Measurements from ENCODE around the gene KRT10. TPM values are rescaled to one million over a fixed set of nuclear protein-coding genes. Genes with fewer than 3 reads are reported as not detected.

The KRT10 gene
- total and polyA plus RNA-seq, 9 of the 15 experiments (the other 6 are each of a cell fraction or from before 2014, with no cell fraction given) = 47.0 to 179 (median 76.2) TPM

DNA sequence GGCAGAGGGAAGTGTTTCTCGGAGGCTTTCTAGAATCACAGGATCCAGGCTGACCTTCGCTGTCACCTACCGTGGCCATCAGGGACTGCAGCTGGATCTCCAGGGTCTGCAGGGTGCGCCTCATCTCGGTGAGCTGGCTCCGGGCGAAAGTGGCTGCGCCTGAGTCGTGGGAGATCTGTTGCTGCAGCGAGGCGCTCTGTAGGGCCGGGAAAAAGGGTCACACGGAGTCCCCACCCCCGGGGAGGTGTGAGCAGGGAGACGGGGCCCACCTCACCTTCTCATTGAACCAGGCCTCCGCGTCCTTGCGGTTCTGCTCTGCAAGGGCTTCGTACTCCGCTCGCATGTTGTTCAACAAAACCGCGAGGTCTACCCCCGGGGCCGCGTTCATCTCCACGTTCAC, 25.6 kb downstream of the KRT10 start:
- DNase-seq (ENCODE audit: extremely low read depth in 1 of 4, low spot score in 3 of 4) (no peak), ATAC-seq (peak; percentile 61; the same call in 2 of the 3 replicates), FAIRE-seq (no peak)
- H3K9me1 ChIP-seq (ENCODE audit: control insufficient read depth, insufficient read depth, low read length) = no peaks in the 10 kb centered on the region
- 11% methylated on average over 16 of the region's 27 CpGs for WGBS (ENCODE audit: insufficient coverage, low coverage, missing lambda C conversion rate)
- CTCF ChIA-PET (ENCODE audit: low intra/inter-chr PET ratio) = interaction anchor here (0.7 kb wide), 1 partner anchor 24 kb away, joined by 3 read pairs; no protein-coding TSS in a partner anchor
- H3K4me1 ChIP-seq (replicated peaks in 1 of 2; ENCODE audit: control insufficient read depth in 2 of 2, insufficient read depth in 2 of 2, low read length in 2 of 2) = peaks cover 0 to 5% of the 10 kb centered on the region in 2 experiments; a peak in 1 of 5 replicates
- intact Hi-C loops (cut with micrococcal nuclease) (no loop called here), in situ Hi-C loops (cut with MboI) (no loop called here)
- no peak for TF ChIP-seq ELF4 (CRISPR knock-in tag; IDR thresholded peaks at IDR 0.05)
- TF ChIP-seq RAD21 (CRISPR knock-in tag; conservative IDR thresholded peaks at IDR 0.05 in 1 of 2, IDR thresholded peaks at IDR 0.05 in 1 of 2) = 0 out of 4 replicates have a peak, but pooled peaks of 1 of the 2 experiments have one; percentile 14
- TF ChIP-seq, protein P1, sequence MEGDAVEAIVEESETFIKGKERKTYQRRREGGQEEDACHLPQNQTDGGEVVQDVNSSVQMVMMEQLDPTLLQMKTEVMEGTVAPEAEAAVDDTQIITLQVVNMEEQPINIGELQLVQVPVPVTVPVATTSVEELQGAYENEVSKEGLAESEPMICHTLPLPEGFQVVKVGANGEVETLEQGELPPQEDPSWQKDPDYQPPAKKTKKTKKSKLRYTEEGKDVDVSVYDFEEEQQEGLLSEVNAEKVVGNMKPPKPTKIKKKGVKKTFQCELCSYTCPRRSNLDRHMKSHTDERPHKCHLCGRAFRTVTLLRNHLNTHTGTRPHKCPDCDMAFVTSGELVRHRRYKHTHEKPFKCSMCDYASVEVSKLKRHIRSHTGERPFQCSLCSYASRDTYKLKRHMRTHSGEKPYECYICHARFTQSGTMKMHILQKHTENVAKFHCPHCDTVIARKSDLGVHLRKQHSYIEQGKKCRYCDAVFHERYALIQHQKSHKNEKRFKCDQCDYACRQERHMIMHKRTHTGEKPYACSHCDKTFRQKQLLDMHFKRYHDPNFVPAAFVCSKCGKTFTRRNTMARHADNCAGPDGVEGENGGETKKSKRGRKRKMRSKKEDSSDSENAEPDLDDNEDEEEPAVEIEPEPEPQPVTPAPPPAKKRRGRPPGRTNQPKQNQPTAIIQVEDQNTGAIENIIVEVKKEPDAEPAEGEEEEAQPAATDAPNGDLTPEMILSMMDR (IDR thresholded peaks at IDR 0.05 in 2 of 3, conservative IDR thresholded peaks at IDR 0.05 in 1 of 3; ENCODE audit: insufficient read depth in 2 of 3, low read depth in 1 of 3, low read length in 3 of 3) = peak in 2 of 3 experiments; percentile 14 to 51; a peak in 3 of 6 replicates
- H3K79me2 ChIP-seq (ENCODE audit: control insufficient read depth, insufficient read depth, low read length) = no peaks in the 10 kb centered on the region
- no peak overlapping the region for H3K4me3 ChIP-seq
- POLR2A ChIA-PET = interaction anchor here (0.9 kb wide), 1 partner anchor 13 kb away, joined by 3 read pairs; no protein-coding TSS in a partner anchor
- BruUV-seq (replicated peaks) = no TSS peak
- no peaks in the 10 kb centered on the region for H3K36me3 ChIP-seq (ENCODE audit: control insufficient read depth, insufficient read depth, low read length)
- no peak overlapping the region for H3K4me2 ChIP-seq (ENCODE audit: insufficient read depth, low read length)
- no peaks in the 10 kb centered on the region for H4K20me1 ChIP-seq (replicated peaks; ENCODE audit: control insufficient read depth, insufficient read depth, low read length)
- H3K9me3 ChIP-seq (replicated peaks; ENCODE audit: control insufficient read depth, insufficient read depth, low read depth, low read length) = no peaks in the 10 kb centered on the region
- H3K27ac ChIP-seq (ENCODE audit: extremely low read depth, low read depth, low read length) = no peak overlapping the region
- H2AFZ ChIP-seq (ENCODE audit: low read depth, low read length) = no peak overlapping the region
- H3K27me3 ChIP-seq (ENCODE audit: control insufficient read depth in 2 of 2, insufficient read depth in 2 of 2, low read length in 2 of 2) = peaks cover 25 to 41% of the 10 kb centered on the region in 2 experiments
- H3K9ac ChIP-seq (ENCODE audit: insufficient read depth in 1 of 2, low read depth in 2 of 2, low read length in 2 of 2) = no peak overlapping the region
